Thyroid gland (tissue), 4 donors: ENCODE results near the gene NOC4L. TPM values are rescaled to one million over a fixed set of nuclear protein-coding genes. Genes with fewer than 3 reads are reported as not detected.

Source experiments
- DNase-seq, 2 donors: peaks; one replicate each; pipeline ENCODE4 v3.0.0-alpha.2; 2019
- H3K27ac ChIP-seq, 3 donors: fragments of 200-600 bp; sonication (generic); 1 replicate in 2 of 3; 2 replicates in 1 of 3; pipeline ENCODE4 v1.5.1; 2016 to 2019; ENCODE audit warnings: mild to moderate bottlenecking in 1 of 3, moderate library complexity in 1 of 3
- H3K27me3 ChIP-seq: fragments of 200-600 bp; sonication (generic); one replicate; pipeline ENCODE4 v1.5.1; 2019
- H3K36me3 ChIP-seq, 2 donors: fragments of 200-600 bp; sonication (generic); one replicate each; pipeline ENCODE4 v1.5.1; 2016 to 2019
- H3K4me1 ChIP-seq, 2 donors: fragments of 200-600 bp; sonication (generic); one replicate each; pipeline ENCODE4 v1.5.1; 2017 to 2019
- H3K4me3 ChIP-seq, 3 donors: fragments of 200-600 bp; sonication (generic); replicated peaks in 1 of 3; 1 replicate in 2 of 3; 2 replicates in 1 of 3; pipeline ENCODE4 v1.5.1; 2016; ENCODE audit warnings: mild to moderate bottlenecking in 1 of 3
- H3K9me3 ChIP-seq: fragments of 200-600 bp; sonication (generic); one replicate; pipeline ENCODE4 v1.5.1; 2017
- POLR2A ChIP-seq, 2 donors: fragments of 450-650 bp; IDR thresholded peaks; one replicate each; pipeline ENCODE4 v1.6.1; 2017; ENCODE audit warnings: antibody characterized with exemption in 2 of 2, mild to moderate bottlenecking in 2 of 2, moderate library complexity in 1 of 2
- WGBS, 2 donors: methylation state at CpG; one replicate each; pipeline ENCODE4 v1.1.5; 2017; 5-methylcytosine and 5-hydroxymethylcytosine counted together
- intact Hi-C: fragments of 100-400 bp; cut with DNase I; formaldehyde crosslinking; loops from one replicate; pipeline ENCODE4 v1.15.1; 2023
- total RNA-seq, 4 donors: library from RNA; depleted of rRNA; stranded (reverse); fragments of >200 nt; gene quantifications; one replicate each; pipeline ENCODE4 v1.2.3, GENCODE V29; 2016
- TF ChIP-seq, protein P1 (sequence below), 6 experiments: fragments of 200-600 bp in 3 of 6; fragments of 450-650 bp in 3 of 6; sonication (generic) in 3 of 6; IDR thresholded peaks; one replicate each; pipeline ENCODE4 v1.5.1; 2016 to 2019; ENCODE audit warnings: antibody characterized with exemption in 6 of 6, mild to moderate bottlenecking in 2 of 6, inconsistent platforms in 1 of 6, moderate library complexity in 1 of 6

NOC4L gene
- total RNA-seq, 4 donors from 2014 or later = 9.3 to 22.4 (median 10.1) TPM

DNA sequence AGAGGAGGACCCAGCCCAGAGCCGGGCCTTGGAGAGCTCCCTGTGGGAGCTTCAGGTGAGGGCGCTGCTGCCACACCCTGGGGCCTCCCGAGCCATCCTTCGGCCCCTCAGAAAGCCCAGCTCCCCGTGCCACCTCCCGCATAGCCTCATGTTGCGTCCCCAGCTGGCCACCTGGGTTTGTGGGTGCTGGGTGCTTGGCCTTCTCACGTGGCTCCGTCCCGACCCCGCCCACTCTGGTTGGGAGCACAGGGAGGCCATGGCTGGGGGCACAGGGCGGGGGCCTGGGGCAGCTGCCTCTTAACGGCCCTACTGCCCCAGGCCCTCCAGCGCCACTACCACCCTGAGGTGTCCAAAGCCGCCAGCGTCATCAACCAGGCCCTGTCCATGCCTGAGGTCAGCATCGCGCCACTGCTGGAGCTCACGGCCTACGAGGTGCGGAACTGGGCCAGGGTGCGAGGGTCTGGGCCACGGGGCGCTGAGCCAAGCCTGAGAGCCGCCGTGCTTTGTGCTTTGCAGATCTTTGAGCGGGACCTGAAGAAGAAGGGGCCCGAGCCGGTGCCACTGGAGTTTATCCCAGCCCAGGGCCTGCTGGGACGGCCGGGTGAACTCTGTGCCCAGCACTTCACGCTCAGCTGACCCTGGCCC, 7.6 kb downstream of the NOC4L start:
- Histone ChIP-seq H3K4me3 (no peak overlapping the region), H3K27me3 (no peaks in the 10 kb centered on the region), H3K4me1 (peaks cover 0 to 8% of the 10 kb centered on the region in 2 donors), H3K27ac (no peak overlapping the region), H3K9me3 (no peaks in the 10 kb centered on the region), H3K36me3 (no peaks in the 10 kb centered on the region)
- intact Hi-C loops = loop anchor here (5.0 to 10.0 kb wide), 3 partner anchors 190 to 463 kb away; partner anchors contain the start of genes LRCOL1 and P2RX2
- no peak for DNase-seq
- TF ChIP-seq, protein P1, sequence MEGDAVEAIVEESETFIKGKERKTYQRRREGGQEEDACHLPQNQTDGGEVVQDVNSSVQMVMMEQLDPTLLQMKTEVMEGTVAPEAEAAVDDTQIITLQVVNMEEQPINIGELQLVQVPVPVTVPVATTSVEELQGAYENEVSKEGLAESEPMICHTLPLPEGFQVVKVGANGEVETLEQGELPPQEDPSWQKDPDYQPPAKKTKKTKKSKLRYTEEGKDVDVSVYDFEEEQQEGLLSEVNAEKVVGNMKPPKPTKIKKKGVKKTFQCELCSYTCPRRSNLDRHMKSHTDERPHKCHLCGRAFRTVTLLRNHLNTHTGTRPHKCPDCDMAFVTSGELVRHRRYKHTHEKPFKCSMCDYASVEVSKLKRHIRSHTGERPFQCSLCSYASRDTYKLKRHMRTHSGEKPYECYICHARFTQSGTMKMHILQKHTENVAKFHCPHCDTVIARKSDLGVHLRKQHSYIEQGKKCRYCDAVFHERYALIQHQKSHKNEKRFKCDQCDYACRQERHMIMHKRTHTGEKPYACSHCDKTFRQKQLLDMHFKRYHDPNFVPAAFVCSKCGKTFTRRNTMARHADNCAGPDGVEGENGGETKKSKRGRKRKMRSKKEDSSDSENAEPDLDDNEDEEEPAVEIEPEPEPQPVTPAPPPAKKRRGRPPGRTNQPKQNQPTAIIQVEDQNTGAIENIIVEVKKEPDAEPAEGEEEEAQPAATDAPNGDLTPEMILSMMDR (IDR thresholded peaks at IDR 0.05) = no peak
- TF ChIP-seq POLR2A (IDR thresholded peaks at IDR 0.05) = no peak
- WGBS, 2 donors = 96 to 98% methylated on average over 5 to 20 of the region's 32 CpGs

DNA sequence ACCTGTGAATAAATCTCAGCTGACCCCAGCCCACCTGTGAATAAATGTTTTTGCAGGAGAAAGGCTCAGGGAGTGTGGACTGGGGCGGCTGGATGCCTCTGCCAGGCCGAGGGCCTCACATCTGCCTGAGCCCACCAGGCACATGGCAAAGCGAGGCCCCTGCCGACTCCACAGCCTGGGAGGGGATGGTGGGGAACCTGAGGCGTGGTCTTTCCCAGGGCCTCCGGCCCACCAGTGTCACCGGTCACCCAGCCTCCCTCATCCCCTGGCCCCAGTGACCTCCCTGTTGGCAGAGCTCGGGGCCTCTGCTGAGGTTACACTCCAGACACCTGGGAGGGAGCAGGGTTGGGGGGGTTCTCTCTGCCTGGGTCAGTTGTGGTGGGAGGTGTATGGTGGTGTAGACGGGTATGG, 8.2 kb downstream of the NOC4L start:
- Histone ChIP-seq H3K36me3 (no peaks in the 10 kb centered on the region), H3K4me3 (no peak overlapping the region)
- DNase-seq = no peak

DNA sequence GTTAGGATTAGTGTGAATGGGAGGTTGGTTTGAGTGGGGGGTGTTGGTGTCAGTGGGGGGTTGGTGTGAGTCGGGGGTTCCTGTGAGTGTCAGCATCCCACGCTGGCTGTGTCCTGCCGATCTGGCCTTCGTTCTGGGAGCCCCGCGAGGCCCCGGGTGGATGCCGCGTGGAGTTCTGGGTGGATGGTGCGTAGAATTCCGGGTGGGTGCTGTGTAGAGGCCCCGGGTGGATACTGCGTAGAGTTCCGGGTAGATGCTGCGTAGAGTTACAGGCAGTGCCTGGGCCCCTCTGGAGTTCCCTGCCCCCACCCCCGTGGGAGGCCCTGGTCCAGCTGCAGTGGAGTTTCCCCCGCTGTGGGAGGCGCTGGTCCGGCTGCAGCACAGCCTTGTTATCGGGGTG, 8.7 kb downstream of the NOC4L start:
- DNase-seq = no peak
- WGBS, 2 donors = 90 to 95% methylated on average over 17 to 18 of the region's 20 CpGs
- Histone ChIP-seq H3K4me1 (peaks cover 0 to 8% of the 10 kb centered on the region in 2 donors), H3K27ac (no peak overlapping the region), H3K9me3 (no peaks in the 10 kb centered on the region), H3K4me3 (no peak overlapping the region), H3K27me3 (no peaks in the 10 kb centered on the region), H3K36me3 (no peaks in the 10 kb centered on the region)
- TF ChIP-seq POLR2A (IDR thresholded peaks at IDR 0.05) = no peak
- TF ChIP-seq, protein P1 (IDR thresholded peaks at IDR 0.05) = no peak
- intact Hi-C loops = loop anchor here (5.0 to 10.0 kb wide), 3 partner anchors 189 to 462 kb away; partner anchors contain the start of genes LRCOL1 and P2RX2

More for the DNA sequence above, 8.2 kb downstream of the NOC4L start:
- H3K4me1 ChIP-seq = peaks cover 0 to 8% of the 10 kb centered on the region in 2 donors
- intact Hi-C loops = loop anchor here (5.0 to 10.0 kb wide), 3 partner anchors 190 to 462 kb away; partner anchors contain the start of genes LRCOL1 and P2RX2
- WGBS, 2 donors = 100% methylated on average over 1 to 2 of the region's 9 CpGs
- TF ChIP-seq, protein P1 (IDR thresholded peaks at IDR 0.05) = no peak
- TF ChIP-seq POLR2A (IDR thresholded peaks at IDR 0.05) = no peak
- no peaks in the 10 kb centered on the region for H3K9me3 ChIP-seq
- H3K27ac ChIP-seq = no peak overlapping the region
- no peaks in the 10 kb centered on the region for H3K27me3 ChIP-seq

- Histone ChIP-seq H3K27me3 (no peaks in the 10 kb centered on the region), H3K9me3 (no peaks in the 10 kb centered on the region), H3K36me3 (no peaks in the 10 kb centered on the region), H3K4me1 (peaks cover 0 to 8% of the 10 kb centered on the region in 2 donors), H3K27ac (no peak overlapping the region), H3K4me3 (peak overlapping the region in 1 of 3 donors; percentile 10)
- DNase-seq = peak; percentile 86 to 89
- intact Hi-C loops = loop anchor here (5.0 to 10.0 kb wide), 3 partner anchors 189 to 461 kb away; partner anchors contain the start of genes LRCOL1 and P2RX2
- WGBS, 2 donors = 46 to 57% methylated on average over 6 to 35 of the region's 41 CpGs
- TF ChIP-seq, protein P1 (IDR thresholded peaks at IDR 0.05) = peak; percentile 87 to 98 (median 93)
- no peak for TF ChIP-seq POLR2A (IDR thresholded peaks at IDR 0.05)
Measured at GRCh38 chr12:132153501-132154340, 9.5 kb downstream of the NOC4L start.
